ENCODE measurements around the gene TM6SF1. TPM values are rescaled to one million over a fixed set of nuclear protein-coding genes. Genes with fewer than 3 reads are reported as not detected.
"Not testable (repeated sequence)": the region's sequence is repeated elsewhere in the genome, so short reads cannot be mapped to it uniquely, and the experiment has no call there.

TM6SF1 gene
- total RNA-seq, 3 donors from 2014 or later (not counting 1 experiment from before 2014, with no cell fraction given), result 10.4 to 15.5 (median 12.6) TPM

GRCh38 chr15:83166218-83166617 is 58.8 kb downstream of the TM6SF1 start:
- H3K27ac Mint-ChIP-seq, result no peak overlapping the region
- Histone ChIP-seq H3K4me1 (ENCODE audit: control insufficient read depth, insufficient read depth, low read length) (no peaks in the 10 kb centered on the region), H3K4me3 (ENCODE audit: low read length) (no peak overlapping the region), H3K36me3 (ENCODE audit: control insufficient read depth, insufficient read depth, low read length) (no peaks in the 10 kb centered on the region), H3K27me3 (ENCODE audit: control insufficient read depth, insufficient read depth, low read length) (no peaks in the 10 kb centered on the region), H3K9me3 (ENCODE audit: control insufficient read depth, insufficient read depth, low read length) (peaks cover 3% of the 10 kb centered on the region), H3K27ac (ENCODE audit: low read length) (no peak overlapping the region)
- H3K4me3 Mint-ChIP-seq, result no peak overlapping the region
- ATAC-seq, result no peak
- TF ChIP-seq, protein P1, sequence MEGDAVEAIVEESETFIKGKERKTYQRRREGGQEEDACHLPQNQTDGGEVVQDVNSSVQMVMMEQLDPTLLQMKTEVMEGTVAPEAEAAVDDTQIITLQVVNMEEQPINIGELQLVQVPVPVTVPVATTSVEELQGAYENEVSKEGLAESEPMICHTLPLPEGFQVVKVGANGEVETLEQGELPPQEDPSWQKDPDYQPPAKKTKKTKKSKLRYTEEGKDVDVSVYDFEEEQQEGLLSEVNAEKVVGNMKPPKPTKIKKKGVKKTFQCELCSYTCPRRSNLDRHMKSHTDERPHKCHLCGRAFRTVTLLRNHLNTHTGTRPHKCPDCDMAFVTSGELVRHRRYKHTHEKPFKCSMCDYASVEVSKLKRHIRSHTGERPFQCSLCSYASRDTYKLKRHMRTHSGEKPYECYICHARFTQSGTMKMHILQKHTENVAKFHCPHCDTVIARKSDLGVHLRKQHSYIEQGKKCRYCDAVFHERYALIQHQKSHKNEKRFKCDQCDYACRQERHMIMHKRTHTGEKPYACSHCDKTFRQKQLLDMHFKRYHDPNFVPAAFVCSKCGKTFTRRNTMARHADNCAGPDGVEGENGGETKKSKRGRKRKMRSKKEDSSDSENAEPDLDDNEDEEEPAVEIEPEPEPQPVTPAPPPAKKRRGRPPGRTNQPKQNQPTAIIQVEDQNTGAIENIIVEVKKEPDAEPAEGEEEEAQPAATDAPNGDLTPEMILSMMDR (IDR thresholded peaks at IDR 0.05), result no peak
- no peaks in the 10 kb centered on the region for H3K27me3 Mint-ChIP-seq (ENCODE audit: low read depth in 2 of 2)
- DNase-seq, result no peak
- H3K4me1 Mint-ChIP-seq, result peaks cover 24 to 27% of the 10 kb centered on the region in 2 donors
- H3K9me3 Mint-ChIP-seq, result peaks cover 6 to 17% of the 10 kb centered on the region in 2 donors
- WGBS (ENCODE audit: insufficient coverage), result 80% methylated on average over 3 of the region's 3 CpGs
- intact Hi-C loops (cut with micrococcal nuclease), result no loop called here
- H3K36me3 Mint-ChIP-seq, result peaks cover 9% of the 10 kb centered on the region

- H3K27me3 ChIP-seq (ENCODE audit: control insufficient read depth, insufficient read depth, low read length), result no peaks in the 10 kb centered on the region
- intact Hi-C loops (cut with micrococcal nuclease), result no loop called here
- no peak overlapping the region for H3K4me3 ChIP-seq (ENCODE audit: low read length)
- Mint-ChIP-seq H3K4me1 (peaks cover 24 to 27% of the 10 kb centered on the region in 2 donors), H3K4me3 (no peak overlapping the region), H3K27me3 (ENCODE audit: low read depth in 2 of 2) (no peaks in the 10 kb centered on the region), H3K27ac (no peak overlapping the region), H3K9me3 (peaks cover 6 to 17% of the 10 kb centered on the region in 2 donors), H3K36me3 (peaks cover 9% of the 10 kb centered on the region)
- no peaks in the 10 kb centered on the region for H3K36me3 ChIP-seq (ENCODE audit: control insufficient read depth, insufficient read depth, low read length)
- ATAC-seq, result no peak
- H3K27ac ChIP-seq (ENCODE audit: low read length), result no peak overlapping the region
- H3K4me1 ChIP-seq (ENCODE audit: control insufficient read depth, insufficient read depth, low read length), result no peaks in the 10 kb centered on the region
- TF ChIP-seq, protein P1 (IDR thresholded peaks at IDR 0.05), result no peak
- no peak for DNase-seq
- H3K9me3 ChIP-seq (ENCODE audit: control insufficient read depth, insufficient read depth, low read length), result peaks cover 3% of the 10 kb centered on the region
- 87% methylated on average over 2 of the region's 2 CpGs for WGBS (ENCODE audit: insufficient coverage)
Observed at GRCh38 chr15:83166830-83167229, 59.4 kb downstream of the TM6SF1 start.

GRCh38 chr15:83169576-83169975 is 62.1 kb downstream of the TM6SF1 start:
- H3K36me3 ChIP-seq (ENCODE audit: control insufficient read depth, insufficient read depth, low read length); H3K27ac Mint-ChIP-seq; H3K9me3 ChIP-seq (ENCODE audit: control insufficient read depth, insufficient read depth, low read length); H3K4me3 ChIP-seq (ENCODE audit: low read length); intact Hi-C loops (cut with micrococcal nuclease); H3K27me3 Mint-ChIP-seq (ENCODE audit: low read depth in 2 of 2); ATAC-seq; H3K36me3 Mint-ChIP-seq; H3K4me3 Mint-ChIP-seq; H3K4me1 ChIP-seq (ENCODE audit: control insufficient read depth, insufficient read depth, low read length); H3K27me3 ChIP-seq (ENCODE audit: control insufficient read depth, insufficient read depth, low read length); DNase-seq; H3K27ac ChIP-seq (ENCODE audit: low read length): not testable (repeated sequence)
- Mint-ChIP-seq H3K4me1 (peaks cover 17% of the 10 kb centered on the region in 2 donors), H3K9me3 (peaks cover 6 to 17% of the 10 kb centered on the region in 2 donors)
- 93% methylated on average over 5 of the region's 5 CpGs for WGBS (ENCODE audit: insufficient coverage)

- Mint-ChIP-seq H3K4me1 (peaks cover 10 to 17% of the 10 kb centered on the region in 2 donors), H3K36me3 (peaks cover 9% of the 10 kb centered on the region), H3K9me3 (peaks cover 6 to 17% of the 10 kb centered on the region in 2 donors), H3K4me3 (no peak overlapping the region), H3K27ac (no peak overlapping the region), H3K27me3 (ENCODE audit: low read depth in 2 of 2) (no peaks in the 10 kb centered on the region)
- DNase-seq (no peak), ATAC-seq (no peak)
- Histone ChIP-seq H3K4me3 (ENCODE audit: low read length) (no peak overlapping the region), H3K36me3 (ENCODE audit: control insufficient read depth, insufficient read depth, low read length) (no peaks in the 10 kb centered on the region), H3K27ac (ENCODE audit: low read length) (no peak overlapping the region), H3K4me1 (ENCODE audit: control insufficient read depth, insufficient read depth, low read length) (no peaks in the 10 kb centered on the region), H3K27me3 (ENCODE audit: control insufficient read depth, insufficient read depth, low read length) (no peaks in the 10 kb centered on the region), H3K9me3 (ENCODE audit: control insufficient read depth, insufficient read depth, low read length) (peaks cover 3% of the 10 kb centered on the region)
- 70% methylated on average over 2 of the region's 4 CpGs for WGBS (ENCODE audit: insufficient coverage)
- intact Hi-C loops (cut with micrococcal nuclease), result no loop called here
- TF ChIP-seq, protein P1 (IDR thresholded peaks at IDR 0.05), result no peak
Observed at GRCh38 chr15:83170474-83171165, 63.2 kb downstream of the TM6SF1 start.
